Measurements from ENCODE around the gene HECW1. TPM values are rescaled to one million over a fixed set of nuclear protein-coding genes. Genes with fewer than 3 reads are reported as not detected.

The HECW1 gene
- total and polyA plus RNA-seq, 2 experiments from 2014 or later, result 11.0 to 21.8 TPM

DNA sequence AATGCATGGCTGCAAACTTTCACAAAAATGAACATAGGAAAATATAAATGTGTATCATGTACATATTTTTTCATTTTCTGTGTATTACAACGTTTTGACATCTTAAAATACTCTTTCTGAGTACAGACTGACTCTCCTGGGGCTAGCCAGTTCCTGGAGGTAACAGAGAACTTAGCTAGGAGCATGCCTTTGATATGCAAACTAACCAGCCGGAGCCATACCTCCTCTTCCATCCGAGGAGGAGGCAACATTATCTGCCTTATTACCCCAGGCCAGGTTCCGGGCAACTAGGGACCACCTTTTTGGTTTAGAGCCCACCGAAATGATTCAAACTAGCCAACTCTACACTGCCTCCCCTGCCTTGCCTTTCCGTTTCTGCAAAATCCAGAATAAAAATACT lies 33.7 kb upstream of the HECW1 start (continued):
- TF ChIP-seq, protein P1, sequence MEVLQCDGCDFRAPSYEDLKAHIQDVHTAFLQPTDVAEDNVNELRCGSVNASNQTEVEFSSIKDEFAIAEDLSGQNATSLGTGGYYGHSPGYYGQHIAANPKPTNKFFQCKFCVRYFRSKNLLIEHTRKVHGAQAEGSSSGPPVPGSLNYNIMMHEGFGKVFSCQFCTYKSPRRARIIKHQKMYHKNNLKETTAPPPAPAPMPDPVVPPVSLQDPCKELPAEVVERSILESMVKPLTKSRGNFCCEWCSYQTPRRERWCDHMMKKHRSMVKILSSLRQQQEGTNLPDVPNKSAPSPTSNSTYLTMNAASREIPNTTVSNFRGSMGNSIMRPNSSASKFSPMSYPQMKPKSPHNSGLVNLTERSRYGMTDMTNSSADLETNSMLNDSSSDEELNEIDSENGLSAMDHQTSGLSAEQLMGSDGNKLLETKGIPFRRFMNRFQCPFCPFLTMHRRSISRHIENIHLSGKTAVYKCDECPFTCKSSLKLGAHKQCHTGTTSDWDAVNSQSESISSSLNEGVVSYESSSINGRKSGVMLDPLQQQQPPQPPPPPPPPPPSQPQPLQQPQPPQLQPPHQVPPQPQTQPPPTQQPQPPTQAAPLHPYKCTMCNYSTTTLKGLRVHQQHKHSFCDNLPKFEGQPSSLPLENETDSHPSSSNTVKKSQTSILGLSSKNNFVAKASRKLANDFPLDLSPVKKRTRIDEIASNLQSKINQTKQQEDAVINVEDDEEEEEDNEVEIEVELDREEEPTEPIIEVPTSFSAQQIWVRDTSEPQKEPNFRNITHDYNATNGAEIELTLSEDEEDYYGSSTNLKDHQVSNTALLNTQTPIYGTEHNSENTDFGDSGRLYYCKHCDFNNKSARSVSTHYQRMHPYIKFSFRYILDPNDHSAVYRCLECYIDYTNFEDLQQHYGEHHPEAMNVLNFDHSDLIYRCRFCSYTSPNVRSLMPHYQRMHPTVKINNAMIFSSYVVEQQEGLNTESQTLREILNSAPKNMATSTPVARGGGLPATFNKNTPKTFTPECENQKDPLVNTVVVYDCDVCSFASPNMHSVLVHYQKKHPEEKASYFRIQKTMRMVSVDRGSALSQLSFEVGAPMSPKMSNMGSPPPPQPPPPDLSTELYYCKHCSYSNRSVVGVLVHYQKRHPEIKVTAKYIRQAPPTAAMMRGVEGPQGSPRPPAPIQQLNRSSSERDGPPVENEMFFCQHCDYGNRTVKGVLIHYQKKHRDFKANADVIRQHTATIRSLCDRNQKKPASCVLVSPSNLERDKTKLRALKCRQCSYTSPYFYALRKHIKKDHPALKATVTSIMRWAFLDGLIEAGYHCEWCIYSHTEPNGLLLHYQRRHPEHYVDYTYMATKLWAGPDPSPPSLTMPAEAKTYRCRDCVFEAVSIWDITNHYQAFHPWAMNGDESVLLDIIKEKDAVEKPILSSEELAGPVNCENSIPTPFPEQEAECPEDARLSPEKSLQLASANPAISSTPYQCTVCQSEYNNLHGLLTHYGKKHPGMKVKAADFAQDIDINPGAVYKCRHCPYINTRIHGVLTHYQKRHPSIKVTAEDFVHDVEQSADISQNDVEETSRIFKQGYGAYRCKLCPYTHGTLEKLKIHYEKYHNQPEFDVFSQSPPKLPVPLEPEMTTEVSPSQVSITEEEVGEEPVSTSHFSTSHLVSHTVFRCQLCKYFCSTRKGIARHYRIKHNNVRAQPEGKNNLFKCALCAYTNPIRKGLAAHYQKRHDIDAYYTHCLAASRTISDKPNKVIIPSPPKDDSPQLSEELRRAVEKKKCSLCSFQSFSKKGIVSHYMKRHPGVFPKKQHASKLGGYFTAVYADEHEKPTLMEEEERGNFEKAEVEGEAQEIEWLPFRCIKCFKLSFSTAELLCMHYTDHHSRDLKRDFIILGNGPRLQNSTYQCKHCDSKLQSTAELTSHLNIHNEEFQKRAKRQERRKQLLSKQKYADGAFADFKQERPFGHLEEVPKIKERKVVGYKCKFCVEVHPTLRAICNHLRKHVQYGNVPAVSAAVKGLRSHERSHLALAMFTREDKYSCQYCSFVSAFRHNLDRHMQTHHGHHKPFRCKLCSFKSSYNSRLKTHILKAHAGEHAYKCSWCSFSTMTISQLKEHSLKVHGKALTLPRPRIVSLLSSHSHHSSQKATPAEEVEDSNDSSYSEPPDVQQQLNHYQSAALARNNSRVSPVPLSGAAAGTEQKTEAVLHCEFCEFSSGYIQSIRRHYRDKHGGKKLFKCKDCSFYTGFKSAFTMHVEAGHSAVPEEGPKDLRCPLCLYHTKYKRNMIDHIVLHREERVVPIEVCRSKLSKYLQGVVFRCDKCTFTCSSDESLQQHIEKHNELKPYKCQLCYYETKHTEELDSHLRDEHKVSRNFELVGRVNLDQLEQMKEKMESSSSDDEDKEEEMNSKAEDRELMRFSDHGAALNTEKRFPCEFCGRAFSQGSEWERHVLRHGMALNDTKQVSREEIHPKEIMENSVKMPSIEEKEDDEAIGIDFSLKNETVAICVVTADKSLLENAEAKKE (CRISPR knock-in tag; IDR thresholded peaks at IDR 0.05), result no peak
- TF ChIP-seq POLR2AphosphoS5 (IDR thresholded peaks at IDR 0.05; ENCODE audit: low read depth) (no peak), EZH2phosphoT487 (IDR thresholded peaks at IDR 0.05; ENCODE audit: unreplicated experiment) (no peak)
- TF ChIP-seq, protein P2, sequence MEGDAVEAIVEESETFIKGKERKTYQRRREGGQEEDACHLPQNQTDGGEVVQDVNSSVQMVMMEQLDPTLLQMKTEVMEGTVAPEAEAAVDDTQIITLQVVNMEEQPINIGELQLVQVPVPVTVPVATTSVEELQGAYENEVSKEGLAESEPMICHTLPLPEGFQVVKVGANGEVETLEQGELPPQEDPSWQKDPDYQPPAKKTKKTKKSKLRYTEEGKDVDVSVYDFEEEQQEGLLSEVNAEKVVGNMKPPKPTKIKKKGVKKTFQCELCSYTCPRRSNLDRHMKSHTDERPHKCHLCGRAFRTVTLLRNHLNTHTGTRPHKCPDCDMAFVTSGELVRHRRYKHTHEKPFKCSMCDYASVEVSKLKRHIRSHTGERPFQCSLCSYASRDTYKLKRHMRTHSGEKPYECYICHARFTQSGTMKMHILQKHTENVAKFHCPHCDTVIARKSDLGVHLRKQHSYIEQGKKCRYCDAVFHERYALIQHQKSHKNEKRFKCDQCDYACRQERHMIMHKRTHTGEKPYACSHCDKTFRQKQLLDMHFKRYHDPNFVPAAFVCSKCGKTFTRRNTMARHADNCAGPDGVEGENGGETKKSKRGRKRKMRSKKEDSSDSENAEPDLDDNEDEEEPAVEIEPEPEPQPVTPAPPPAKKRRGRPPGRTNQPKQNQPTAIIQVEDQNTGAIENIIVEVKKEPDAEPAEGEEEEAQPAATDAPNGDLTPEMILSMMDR (conservative IDR thresholded peaks at IDR 0.05; ENCODE audit: low read depth in 2 of 2), result no peak

DNA sequence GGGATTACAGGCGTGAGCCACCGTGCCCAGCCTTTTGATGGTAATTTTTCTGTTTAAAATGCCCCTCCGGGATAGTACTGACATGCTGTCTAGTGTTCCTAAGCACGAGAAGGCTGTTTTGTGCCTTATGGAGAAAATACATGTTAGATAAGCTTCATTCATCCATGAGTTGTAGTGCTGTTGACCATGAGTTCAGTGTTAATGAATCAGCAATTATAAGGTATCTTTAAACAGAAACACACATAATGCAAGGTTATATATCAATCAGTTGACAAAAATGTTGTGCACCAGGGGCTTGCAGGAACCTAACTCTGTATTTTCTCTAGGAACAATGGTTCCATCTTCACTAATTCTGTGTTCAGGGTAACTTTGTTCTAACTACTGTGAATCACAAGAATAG lies 30.8 kb upstream of the HECW1 start:
- H3K4me1 Mint-ChIP-seq, result peaks cover 30% of the 10 kb centered on the region
- H3K27ac Mint-ChIP-seq, result no peak overlapping the region
- no peaks in the 10 kb centered on the region for H3F3A ChIP-seq (replicated peaks; ENCODE audit: low read depth)
- H3K79me2 ChIP-seq (replicated peaks; ENCODE audit: insufficient read depth), result no peaks in the 10 kb centered on the region
- no peak overlapping the region for H2AFZ ChIP-seq
- no peak overlapping the region for H3K4me3 Mint-ChIP-seq
- no peaks in the 10 kb centered on the region for H3K27me3 ChIP-seq (ENCODE audit: insufficient read depth)
- H3K4me3 ChIP-seq, result no peak overlapping the region
- H3K9me3 Mint-ChIP-seq, result no peaks in the 10 kb centered on the region
- H4K20me1 ChIP-seq (replicated peaks; ENCODE audit: insufficient read depth), result no peaks in the 10 kb centered on the region
- no peaks in the 10 kb centered on the region for H3K36me3 Mint-ChIP-seq (ENCODE audit: low read depth)
- peaks cover 30% of the 10 kb centered on the region for H3K4me1 ChIP-seq (ENCODE audit: insufficient read depth)
- H3K27me3 Mint-ChIP-seq (ENCODE audit: insufficient read depth, low read depth, poor library complexity), result no peaks in the 10 kb centered on the region
- H3K27ac ChIP-seq (ENCODE audit: low read depth), result no peak overlapping the region
- no peak overlapping the region for H3K4me2 ChIP-seq
- no peaks in the 10 kb centered on the region; the same call in 1 of the 2 replicates for H3K9me2 ChIP-seq (ENCODE audit: insufficient read depth)
- H3K36me3 ChIP-seq (ENCODE audit: insufficient read depth), result no peaks in the 10 kb centered on the region
- ATAC-seq (no peak), DNase-seq (ENCODE audit: low spot score) (no peak)
- TF ChIP-seq POLR2AphosphoS5 (IDR thresholded peaks at IDR 0.05; ENCODE audit: low read depth) (no peak), ZNF114 (CRISPR knock-in tag; IDR thresholded peaks at IDR 0.05) (no peak), NANOG (IDR thresholded peaks at IDR 0.05; ENCODE audit: borderline replicate concordance) (no peak), EZH2phosphoT487 (IDR thresholded peaks at IDR 0.05; ENCODE audit: unreplicated experiment) (no peak), STAT1 (IDR thresholded peaks at IDR 0.05; ENCODE audit: unreplicated experiment) (no peak), CREB1 (CRISPR knock-in tag; IDR thresholded peaks at IDR 0.05; ENCODE audit: low read depth) (no peak)
- TF ChIP-seq, protein P1 (CRISPR knock-in tag; IDR thresholded peaks at IDR 0.05), result no peak
